Tibial nerve (tissue), 3 donors: Measurements from ENCODE around the gene LRGUK.

ENCODE experiments used
- POLR2A ChIP-seq, 2 donors: fragments of 450-650 bp; IDR thresholded peaks; one replicate each; pipeline ENCODE4 v1.6.1; 2017; ENCODE audit warnings: antibody characterized with exemption in 2 of 2, mild to moderate bottlenecking in 2 of 2, moderate library complexity in 2 of 2
- TF ChIP-seq, protein P1 (sequence below), 5 experiments: fragments of 200-600 bp in 3 of 5; fragments of 450-650 bp in 2 of 5; sonication (generic) in 3 of 5; IDR thresholded peaks; one replicate each; pipeline ENCODE4 v1.5.1; 2016 to 2019; ENCODE audit warnings: antibody characterized with exemption in 5 of 5, mild to moderate bottlenecking in 3 of 5, moderate library complexity in 2 of 5

DNA sequence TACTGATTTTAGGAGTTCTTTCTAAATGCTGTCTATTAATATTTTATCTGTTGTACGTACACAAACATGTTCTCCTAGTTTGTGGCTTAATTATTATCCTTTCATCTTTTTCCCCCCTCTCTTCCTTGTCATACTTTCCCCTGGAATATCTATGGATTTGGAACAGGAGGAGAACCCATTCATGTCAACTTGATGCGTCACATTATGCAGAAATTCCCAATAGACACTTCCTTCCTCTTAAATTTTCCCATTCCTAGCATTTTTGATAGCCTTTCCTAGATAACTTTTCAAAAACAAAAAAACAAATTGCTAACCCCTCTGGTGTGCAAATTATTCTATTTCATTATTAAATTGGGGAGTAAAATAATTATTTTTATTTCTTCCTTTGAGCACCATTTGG is 153.4 kb downstream of the LRGUK start:
- TF ChIP-seq, protein P1, sequence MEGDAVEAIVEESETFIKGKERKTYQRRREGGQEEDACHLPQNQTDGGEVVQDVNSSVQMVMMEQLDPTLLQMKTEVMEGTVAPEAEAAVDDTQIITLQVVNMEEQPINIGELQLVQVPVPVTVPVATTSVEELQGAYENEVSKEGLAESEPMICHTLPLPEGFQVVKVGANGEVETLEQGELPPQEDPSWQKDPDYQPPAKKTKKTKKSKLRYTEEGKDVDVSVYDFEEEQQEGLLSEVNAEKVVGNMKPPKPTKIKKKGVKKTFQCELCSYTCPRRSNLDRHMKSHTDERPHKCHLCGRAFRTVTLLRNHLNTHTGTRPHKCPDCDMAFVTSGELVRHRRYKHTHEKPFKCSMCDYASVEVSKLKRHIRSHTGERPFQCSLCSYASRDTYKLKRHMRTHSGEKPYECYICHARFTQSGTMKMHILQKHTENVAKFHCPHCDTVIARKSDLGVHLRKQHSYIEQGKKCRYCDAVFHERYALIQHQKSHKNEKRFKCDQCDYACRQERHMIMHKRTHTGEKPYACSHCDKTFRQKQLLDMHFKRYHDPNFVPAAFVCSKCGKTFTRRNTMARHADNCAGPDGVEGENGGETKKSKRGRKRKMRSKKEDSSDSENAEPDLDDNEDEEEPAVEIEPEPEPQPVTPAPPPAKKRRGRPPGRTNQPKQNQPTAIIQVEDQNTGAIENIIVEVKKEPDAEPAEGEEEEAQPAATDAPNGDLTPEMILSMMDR (IDR thresholded peaks at IDR 0.05), result no peak
- TF ChIP-seq POLR2A (IDR thresholded peaks at IDR 0.05), result no peak
